ENCODE results near the gene DHX34.

GRCh38 chr19:47379381-47379938, 30.3 kb downstream of the DHX34 start:
- TF ChIP-seq CTCF (IDR thresholded peaks at IDR 0.05; ENCODE audit: insufficient read depth, low read depth, low read length) (no peak), EZH2 (IDR thresholded peaks at IDR 0.05; ENCODE audit: insufficient read depth, low read length) (no peak)
